Large intestine (tissue), 12 donors: ENCODE data around the gene NSMCE4A. TPM values are rescaled to one million over a fixed set of nuclear protein-coding genes. Genes with fewer than 3 reads are reported as not detected.
"Not testable (repeated sequence)": the region's sequence is repeated elsewhere in the genome, so short reads cannot be mapped to it uniquely, and the experiment has no call there.

Experiments
- DNase-seq, 2 donors: peaks; one replicate each; pipeline versions ENCODE4 v3.0.0 to v3.0.0-alpha.2; 2013
- H3K27ac ChIP-seq: one replicate; pipeline ENCODE4 v1.5.1; 2013; ENCODE audit warnings: low read length
- H3K27me3 ChIP-seq: 2 replicates; pipeline ENCODE4 v1.6.1; 2013; ENCODE audit warnings: low read length; ENCODE audit not compliant: control insufficient read depth, insufficient read depth
- H3K36me3 ChIP-seq: 2 replicates; pipeline ENCODE4 v1.6.1; 2013; ENCODE audit warnings: low read length; ENCODE audit not compliant: control insufficient read depth, insufficient read depth
- H3K4me1 ChIP-seq: one replicate; pipeline ENCODE4 v1.6.1; 2013; ENCODE audit warnings: low read length; ENCODE audit not compliant: control insufficient read depth, insufficient read depth
- H3K4me3 ChIP-seq: one replicate; pipeline ENCODE4 v1.5.1; 2013; ENCODE audit warnings: low read length
- H3K9me3 ChIP-seq: one replicate; pipeline ENCODE4 v1.6.1; 2013; ENCODE audit warnings: mild to moderate bottlenecking, low read depth, low read length, moderate library complexity; ENCODE audit not compliant: control insufficient read depth
- WGBS: methylation state at CpG from one replicate; pipeline ENCODE4 v1.1.5; 2013; ENCODE audit warnings: low lambda C conversion rate; ENCODE audit not compliant: insufficient coverage; 5-methylcytosine and 5-hydroxymethylcytosine counted together
- long read RNA-seq, 11 donors: transcript quantifications; one replicate each; lab custom pipeline, GENCODE V29; 2026
- polyA plus RNA-seq: library from polyadenylated mRNA; unstranded; fragments of 120-200 nt; gene quantifications from one replicate; pipeline ENCODE4 v1.2.1, GENCODE V29; 2013

The NSMCE4A gene
- 77.2 TPM for polyA plus RNA-seq
- long read RNA-seq, donor 1, transcript NSMCE4A-202 (11 exons, 1,394 nt), result major isoform, 6 of 7 reads
- long read RNA-seq, donor 1, partial matches to known transcripts, result 0 of 7 reads
- long read RNA-seq, donor 1, other reads (novel, unspliced or antisense), result 0 of 7 reads
- long read RNA-seq, donor 2, transcript NSMCE4A-202 (11 exons, 1,394 nt), result major isoform, 28 of 32 reads
- long read RNA-seq, donor 2, partial matches to known transcripts, result 0 of 32 reads
- long read RNA-seq, donor 2, other reads (novel, unspliced or antisense), result 0 of 32 reads
- long read RNA-seq, donor 3, result 0 reads
- long read RNA-seq, donor 4, partial matches to known transcripts, result 0 of 2 reads
- long read RNA-seq, donor 4, other reads (novel, unspliced or antisense), result 0 of 2 reads
- long read RNA-seq, donor 5, transcript NSMCE4A-202 (11 exons, 1,394 nt), result major isoform, 9 of 11 reads
- long read RNA-seq, donor 5, partial matches to known transcripts, result 0 of 11 reads
- long read RNA-seq, donor 5, other reads (novel, unspliced or antisense), result 0 of 11 reads
- long read RNA-seq, donor 6, transcript NSMCE4A-202 (11 exons, 1,394 nt), result major isoform, 9 of 13 reads
- long read RNA-seq, donor 6, partial matches to known transcripts, result 0 of 13 reads
- long read RNA-seq, donor 6, other reads (novel, unspliced or antisense), result 0 of 13 reads
- long read RNA-seq, donor 7, transcript NSMCE4A-202 (11 exons, 1,394 nt), result major isoform, 12 of 15 reads
- long read RNA-seq, donor 7, partial matches to known transcripts, result 0 of 15 reads
- long read RNA-seq, donor 7, other reads (novel, unspliced or antisense), result 0 of 15 reads
- long read RNA-seq, donor 8, transcript NSMCE4A-208 (2 exons, 643 nt), result minor isoform, 5 of 44 reads
- long read RNA-seq, donor 8, transcript NSMCE4A-202 (11 exons, 1,394 nt), result major isoform, 21 of 44 reads
- long read RNA-seq, donor 8, partial matches to known transcripts, result 12 of 44 reads
- long read RNA-seq, donor 8, other reads (novel, unspliced or antisense), result 0 of 44 reads
- long read RNA-seq, donor 9, transcript NSMCE4A-202 (11 exons, 1,394 nt), result major isoform, 27 of 42 reads
- long read RNA-seq, donor 9, partial matches to known transcripts, result 10 of 42 reads
- long read RNA-seq, donor 9, other reads (novel, unspliced or antisense), result 0 of 42 reads
- long read RNA-seq, donor 10, transcript NSMCE4A-202 (11 exons, 1,394 nt), result major isoform, 13 of 15 reads
- long read RNA-seq, donor 10, partial matches to known transcripts, result 0 of 15 reads
- long read RNA-seq, donor 10, other reads (novel, unspliced or antisense), result 0 of 15 reads
- long read RNA-seq, donor 11, transcript NSMCE4A-202 (11 exons, 1,394 nt), result major isoform, 9 of 13 reads
- long read RNA-seq, donor 11, partial matches to known transcripts, result 0 of 13 reads
- long read RNA-seq, donor 11, other reads (novel, unspliced or antisense), result 0 of 13 reads

- H3K9me3 ChIP-seq, result peaks cover 6% of the 10 kb centered on the region
- no CpG with 5 or more reads among the region's 101 CpGs for WGBS
- peak; percentile 66 to 88 for DNase-seq
Observed at GRCh38 chr10:121974535-121975294, at the start of gene NSMCE4A. TSS of gene NSMCE4A (minus strand) at chr10:121975217. CDS start at chr10:121975165, 52 bp downstream.

GRCh38 chr10:122023257-122023656, 48.2 kb upstream of the NSMCE4A start:
- H3K9me3 ChIP-seq, H3K36me3 ChIP-seq, H3K4me3 ChIP-seq, H3K27ac ChIP-seq, H3K4me1 ChIP-seq, DNase-seq, H3K27me3 ChIP-seq: not testable (repeated sequence)
- no CpG with 5 or more reads among the region's 7 CpGs for WGBS

More at GRCh38 chr10:121974535-121975294, at the start of gene NSMCE4A:
- no peaks in the 10 kb centered on the region for H3K27me3 ChIP-seq
- H3K27ac ChIP-seq, result peak within 1 kb of the TSS; percentile 96
- H3K36me3 ChIP-seq, result peaks cover 17% of the 10 kb centered on the region
- H3K4me3 ChIP-seq, result peak within 1 kb of the TSS; percentile 80
- H3K4me1 ChIP-seq, result peaks cover 10% of the 10 kb centered on the region

- Histone ChIP-seq H3K27ac (no peak overlapping the region), H3K36me3 (peaks cover 4% of the 10 kb centered on the region), H3K27me3 (no peaks in the 10 kb centered on the region), H3K4me3 (no peak overlapping the region), H3K9me3 (no peaks in the 10 kb centered on the region), H3K4me1 (peaks cover 14% of the 10 kb centered on the region)
- WGBS, result no CpG with 5 or more reads among the region's 4 CpGs
- no peak for DNase-seq
Observed at GRCh38 chr10:122022276-122022675, 47.3 kb upstream of the NSMCE4A start.

GRCh38 chr10:122021828-122022227, 46.8 kb upstream of the NSMCE4A start:
- no peak for DNase-seq
- no CpG with 5 or more reads among the region's 11 CpGs for WGBS
- peaks cover 4% of the 10 kb centered on the region for H3K36me3 ChIP-seq
- H3K27me3 ChIP-seq, result no peaks in the 10 kb centered on the region
- peaks cover 15% of the 10 kb centered on the region for H3K4me1 ChIP-seq
- peak overlapping the region; percentile 4 for H3K27ac ChIP-seq
- no peak overlapping the region for H3K4me3 ChIP-seq
- no peaks in the 10 kb centered on the region for H3K9me3 ChIP-seq

GRCh38 chr10:122021379-122021778, 46.4 kb upstream of the NSMCE4A start:
- peak overlapping the region; percentile 26 for H3K27ac ChIP-seq
- WGBS, result no CpG with 5 or more reads among the region's 9 CpGs
- H3K4me3 ChIP-seq, result no peak overlapping the region
- DNase-seq, result peak in 1 of 2 donors; percentile 26
- H3K27me3 ChIP-seq, result no peaks in the 10 kb centered on the region
- no peaks in the 10 kb centered on the region for H3K9me3 ChIP-seq
- peaks cover 4% of the 10 kb centered on the region for H3K36me3 ChIP-seq
- H3K4me1 ChIP-seq, result peaks cover 15% of the 10 kb centered on the region

- H3K4me3 ChIP-seq, result peak overlapping the region; percentile 54
- WGBS, result no CpG with 5 or more reads among the region's 6 CpGs
- peaks cover 15% of the 10 kb centered on the region for H3K4me1 ChIP-seq
- no peaks in the 10 kb centered on the region for H3K27me3 ChIP-seq
- DNase-seq, result peak in 1 of 2 donors; percentile 64
- H3K36me3 ChIP-seq, result peaks cover 4% of the 10 kb centered on the region
- H3K9me3 ChIP-seq, result no peaks in the 10 kb centered on the region
- peak overlapping the region; percentile 99 for H3K27ac ChIP-seq
Observed at GRCh38 chr10:122020226-122020625, 45.2 kb upstream of the NSMCE4A start.

- Histone ChIP-seq H3K27ac (peak overlapping the region; percentile 99), H3K4me1 (peaks cover 20% of the 10 kb centered on the region), H3K9me3 (no peaks in the 10 kb centered on the region), H3K36me3 (peaks cover 4% of the 10 kb centered on the region), H3K27me3 (no peaks in the 10 kb centered on the region), H3K4me3 (peak overlapping the region; percentile 54)
- peak; percentile 93 to 97 for DNase-seq
- WGBS, result no CpG with 5 or more reads among the region's 24 CpGs
Observed at GRCh38 chr10:122019414-122019975, 44.5 kb upstream of the NSMCE4A start.

- WGBS, result 10% methylated on average over 2 of the region's 16 CpGs
- no peaks in the 10 kb centered on the region for H3K9me3 ChIP-seq
- H3K27me3 ChIP-seq, result no peaks in the 10 kb centered on the region
- peaks cover 22% of the 10 kb centered on the region for H3K4me1 ChIP-seq
- peak overlapping the region; percentile 54 for H3K4me3 ChIP-seq
- H3K27ac ChIP-seq, result peak overlapping the region; percentile 99
- peak; percentile 78 to 91 for DNase-seq
- H3K36me3 ChIP-seq, result peaks cover 3% of the 10 kb centered on the region
Observed at GRCh38 chr10:122018951-122019413, 44.0 kb upstream of the NSMCE4A start.

- Histone ChIP-seq H3K9me3 (no peaks in the 10 kb centered on the region), H3K27ac (peak overlapping the region; percentile 99), H3K36me3 (no peaks in the 10 kb centered on the region), H3K27me3 (no peaks in the 10 kb centered on the region), H3K4me1 (peaks cover 25% of the 10 kb centered on the region), H3K4me3 (peak overlapping the region; percentile 54)
- peak in 1 of 2 donors; percentile 68 for DNase-seq
- no CpG with 5 or more reads among the region's 7 CpGs for WGBS
Observed at GRCh38 chr10:122018491-122018890, 43.5 kb upstream of the NSMCE4A start.
